ENCODE results near the gene FOXN3.

DNA sequence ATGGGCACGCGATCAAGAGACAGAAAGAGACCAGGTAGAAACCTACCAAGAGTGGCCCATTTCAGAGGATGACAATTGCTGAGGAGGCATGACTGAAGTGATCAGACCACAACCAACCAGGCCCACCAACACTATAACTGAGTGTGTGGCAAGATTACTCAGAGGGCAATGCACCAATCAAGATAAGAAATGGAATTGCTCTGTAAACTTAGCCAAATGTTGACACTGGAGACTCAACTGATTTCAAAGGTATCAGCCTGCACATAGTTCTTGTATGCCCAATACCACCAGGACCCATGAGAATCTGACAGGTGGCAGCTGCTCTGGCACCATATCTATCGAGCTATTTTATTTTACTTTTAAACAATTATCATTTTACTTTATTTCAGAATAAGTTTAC lies 128.9 kb downstream of the FOXN3 start:
- TF ChIP-seq, protein P1, sequence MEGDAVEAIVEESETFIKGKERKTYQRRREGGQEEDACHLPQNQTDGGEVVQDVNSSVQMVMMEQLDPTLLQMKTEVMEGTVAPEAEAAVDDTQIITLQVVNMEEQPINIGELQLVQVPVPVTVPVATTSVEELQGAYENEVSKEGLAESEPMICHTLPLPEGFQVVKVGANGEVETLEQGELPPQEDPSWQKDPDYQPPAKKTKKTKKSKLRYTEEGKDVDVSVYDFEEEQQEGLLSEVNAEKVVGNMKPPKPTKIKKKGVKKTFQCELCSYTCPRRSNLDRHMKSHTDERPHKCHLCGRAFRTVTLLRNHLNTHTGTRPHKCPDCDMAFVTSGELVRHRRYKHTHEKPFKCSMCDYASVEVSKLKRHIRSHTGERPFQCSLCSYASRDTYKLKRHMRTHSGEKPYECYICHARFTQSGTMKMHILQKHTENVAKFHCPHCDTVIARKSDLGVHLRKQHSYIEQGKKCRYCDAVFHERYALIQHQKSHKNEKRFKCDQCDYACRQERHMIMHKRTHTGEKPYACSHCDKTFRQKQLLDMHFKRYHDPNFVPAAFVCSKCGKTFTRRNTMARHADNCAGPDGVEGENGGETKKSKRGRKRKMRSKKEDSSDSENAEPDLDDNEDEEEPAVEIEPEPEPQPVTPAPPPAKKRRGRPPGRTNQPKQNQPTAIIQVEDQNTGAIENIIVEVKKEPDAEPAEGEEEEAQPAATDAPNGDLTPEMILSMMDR (IDR thresholded peaks at IDR 0.05): no peak
- no peak for TF ChIP-seq POLR2A (IDR thresholded peaks at IDR 0.05)
